ENCODE data around the gene ATOSA.
A peak's percentile ranks its signal among the peaks of the same experiment; 100 is the strongest.

ATOSA gene, protein sequence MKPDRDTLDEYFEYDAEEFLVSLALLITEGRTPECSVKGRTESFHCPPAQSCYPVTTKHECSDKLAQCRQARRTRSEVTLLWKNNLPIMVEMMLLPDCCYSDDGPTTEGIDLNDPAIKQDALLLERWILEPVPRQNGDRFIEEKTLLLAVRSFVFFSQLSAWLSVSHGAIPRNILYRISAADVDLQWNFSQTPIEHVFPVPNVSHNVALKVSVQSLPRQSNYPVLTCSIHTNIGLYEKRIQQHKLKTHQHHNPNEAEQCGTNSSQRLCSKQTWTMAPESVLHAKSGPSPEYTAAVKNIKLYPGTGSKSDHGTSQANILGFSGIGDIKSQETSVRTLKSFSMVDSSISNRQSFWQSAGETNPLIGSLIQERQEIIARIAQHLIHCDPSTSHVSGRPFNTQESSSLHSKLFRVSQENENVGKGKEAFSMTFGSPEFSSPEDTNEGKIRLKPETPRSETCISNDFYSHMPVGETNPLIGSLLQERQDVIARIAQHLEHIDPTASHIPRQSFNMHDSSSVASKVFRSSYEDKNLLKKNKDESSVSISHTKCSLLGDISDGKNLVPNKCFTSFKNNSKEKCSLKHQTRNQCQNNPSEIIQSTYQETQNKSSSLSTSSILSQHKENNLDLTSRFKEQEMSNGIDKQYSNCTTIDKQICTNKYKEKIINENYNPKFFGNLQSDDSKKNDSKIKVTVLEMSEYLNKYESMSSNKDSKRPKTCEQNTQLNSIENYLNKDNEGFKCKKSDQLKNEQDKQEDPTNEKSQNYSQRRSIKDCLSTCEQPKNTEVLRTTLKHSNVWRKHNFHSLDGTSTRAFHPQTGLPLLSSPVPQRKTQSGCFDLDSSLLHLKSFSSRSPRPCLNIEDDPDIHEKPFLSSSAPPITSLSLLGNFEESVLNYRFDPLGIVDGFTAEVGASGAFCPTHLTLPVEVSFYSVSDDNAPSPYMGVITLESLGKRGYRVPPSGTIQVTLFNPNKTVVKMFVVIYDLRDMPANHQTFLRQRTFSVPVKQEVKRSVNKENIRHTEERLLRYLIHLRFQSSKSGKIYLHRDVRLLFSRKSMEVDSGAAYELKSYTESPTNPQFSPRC

DNA sequence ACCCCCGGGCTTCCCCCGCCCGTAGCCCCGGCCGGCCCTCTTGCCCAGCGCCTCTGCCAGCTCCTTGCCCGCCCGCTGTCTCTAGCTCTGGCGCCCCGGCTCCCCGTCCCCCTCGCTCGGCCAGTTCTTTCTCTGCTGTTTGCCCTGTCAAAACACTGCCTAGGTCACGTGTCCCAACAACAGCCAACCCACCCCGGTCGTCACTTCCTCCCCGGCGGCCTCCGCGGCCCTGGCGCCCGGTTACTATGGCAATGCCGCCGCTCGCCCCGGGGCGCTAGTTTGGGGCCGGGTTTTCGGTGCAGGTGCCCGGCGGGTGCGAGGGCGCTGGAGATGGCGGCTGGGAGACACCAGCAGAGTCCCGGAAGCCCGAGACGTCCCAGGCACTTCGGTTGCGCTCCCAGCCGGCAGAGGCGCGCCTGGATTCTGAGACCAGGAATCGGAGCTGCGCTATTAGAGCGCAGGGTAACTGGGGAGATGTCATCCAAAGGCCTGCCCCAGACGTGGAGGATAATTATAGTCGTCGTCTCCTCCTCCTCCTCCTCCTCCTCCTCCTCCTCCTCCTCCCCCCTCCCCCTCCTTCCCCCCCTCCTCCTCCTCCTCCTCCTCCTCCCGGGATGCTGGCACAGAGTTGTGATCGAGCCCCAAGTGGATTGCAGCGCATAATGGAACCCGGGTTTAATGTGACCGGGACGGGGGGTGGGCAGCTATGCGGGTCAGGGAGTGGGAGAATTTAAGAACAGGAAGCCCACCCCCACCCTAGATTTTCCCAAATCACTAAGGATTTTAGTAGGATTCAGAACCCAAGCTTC lies at the start of gene ATOSA:
Gene ATOSA, minus strand, starts transcription at position 157 of the 809 bp plus-strand sequence. CDS start 1,367 bp downstream, outside the sequence.
- DNase-seq = peak; percentile 75 to 80

DNA sequence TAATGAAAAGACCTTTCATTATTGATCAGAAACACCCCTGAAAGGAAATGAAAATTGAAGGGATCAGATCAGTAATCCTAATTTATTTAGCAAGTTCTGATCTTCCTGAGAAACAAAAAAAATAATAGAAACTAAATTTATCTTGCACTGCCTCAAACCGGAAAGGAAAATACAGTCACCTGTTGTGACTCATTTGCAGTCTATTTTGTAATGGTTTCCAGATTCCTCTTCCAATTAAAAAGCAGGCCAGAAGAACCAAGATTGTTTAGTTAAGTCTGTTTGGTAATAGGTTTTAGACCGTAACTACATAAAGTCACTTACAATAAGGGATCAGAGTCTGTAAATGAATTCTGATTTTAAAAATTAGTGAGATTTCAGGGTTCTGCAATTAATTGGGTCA lies 49.7 kb upstream of the ATOSA start:
- DNase-seq = no peak

DNA sequence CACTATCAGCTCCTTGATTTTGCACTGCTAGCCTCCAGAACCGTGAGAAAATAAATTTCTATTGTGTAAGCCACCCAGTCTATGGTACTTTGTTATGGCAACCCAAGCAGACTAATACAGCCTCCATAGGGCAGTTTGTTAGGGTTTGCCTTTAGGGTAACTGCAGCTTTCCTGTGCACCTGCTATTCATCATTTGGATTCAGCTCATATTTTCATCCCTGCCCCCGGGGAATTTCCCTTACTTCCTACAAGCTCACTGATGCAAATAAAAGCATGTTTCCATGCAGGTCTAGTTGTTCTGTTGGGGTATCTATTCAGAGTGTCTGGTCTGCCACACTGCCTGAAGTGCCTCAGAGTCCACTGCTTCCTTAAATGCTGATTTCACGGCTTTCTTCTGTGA lies 48.6 kb upstream of the ATOSA start:
- no peak for DNase-seq

DNA sequence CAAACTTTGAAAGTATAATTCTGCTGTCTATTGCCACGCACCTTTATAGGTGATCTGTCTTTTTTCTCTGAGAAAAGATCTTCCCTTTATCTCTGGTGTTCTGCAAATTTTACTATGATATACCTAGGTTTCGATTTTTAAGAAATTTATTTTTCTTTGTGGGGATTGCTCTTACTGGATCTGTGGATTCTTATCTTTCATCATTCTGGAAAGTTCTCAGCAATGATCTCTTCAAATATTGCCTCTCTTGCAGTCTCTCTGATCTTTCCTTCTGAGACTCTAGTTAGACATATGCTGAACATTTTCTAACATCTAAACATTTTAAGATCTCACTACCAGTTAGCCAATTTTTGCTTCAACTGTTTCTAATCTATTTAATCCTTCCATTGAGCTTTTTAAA lies 47.0 kb upstream of the ATOSA start:
- DNase-seq = no peak

DNA sequence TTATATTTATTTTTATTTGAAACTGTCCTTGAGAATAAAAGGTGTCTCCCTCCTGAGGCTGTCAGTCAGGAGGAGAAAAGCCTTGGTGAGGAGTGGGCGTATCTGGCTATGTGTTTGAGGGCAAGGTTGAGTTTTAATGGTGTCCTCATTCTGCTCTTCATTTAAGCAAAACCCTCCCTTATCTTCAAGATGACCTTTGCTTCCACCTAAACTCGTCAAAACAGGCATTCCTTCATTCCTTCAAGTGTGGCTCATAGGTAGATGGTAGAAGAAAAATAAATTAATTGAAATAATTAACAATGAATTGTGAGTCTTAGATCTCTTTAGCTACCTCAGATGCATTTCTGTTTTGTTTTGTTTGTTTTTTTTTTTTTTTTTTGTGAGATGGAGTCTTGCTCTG lies 39.4 kb upstream of the ATOSA start:
- DNase-seq = no peak

DNA sequence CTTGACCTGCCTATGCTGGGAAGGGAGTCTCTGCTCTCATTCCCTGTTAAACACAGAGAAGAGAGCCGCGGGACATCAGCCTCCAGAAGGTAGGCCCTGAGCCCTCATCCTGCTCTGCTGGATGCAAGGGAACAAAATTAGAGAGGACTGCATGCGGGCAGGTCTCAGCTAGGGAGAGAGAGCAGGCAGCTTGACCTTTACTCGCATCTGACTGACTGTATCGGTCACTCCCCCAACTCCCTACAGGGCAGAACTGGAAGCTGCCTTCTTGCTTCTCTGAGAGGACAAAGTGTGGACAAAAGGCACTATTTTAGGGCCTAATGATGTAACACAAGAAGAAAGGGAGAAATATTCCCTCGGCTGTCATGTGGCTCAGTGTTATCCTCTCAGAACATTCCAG lies 38.7 kb upstream of the ATOSA start:
- DNase-seq = no peak

DNA sequence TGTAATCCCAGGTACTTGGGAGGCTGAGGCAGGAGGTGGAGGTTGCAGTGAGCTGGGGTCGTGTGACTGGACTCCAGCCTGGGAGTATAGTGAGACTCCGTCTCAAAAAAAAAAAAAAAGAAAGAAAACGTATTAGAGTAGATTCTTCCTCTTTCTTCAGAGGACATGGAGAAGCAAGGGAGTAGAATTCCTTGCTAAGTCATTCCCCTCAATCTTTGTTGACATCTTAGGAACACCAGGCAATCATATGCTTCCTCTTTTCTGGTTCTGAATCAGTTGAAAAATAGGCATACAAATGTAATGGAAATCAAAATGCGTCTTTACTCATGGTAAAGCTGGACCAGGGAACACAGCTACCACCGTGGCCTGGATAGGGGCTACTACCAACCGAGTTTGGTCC lies 38.3 kb upstream of the ATOSA start:
- no peak for DNase-seq

DNA sequence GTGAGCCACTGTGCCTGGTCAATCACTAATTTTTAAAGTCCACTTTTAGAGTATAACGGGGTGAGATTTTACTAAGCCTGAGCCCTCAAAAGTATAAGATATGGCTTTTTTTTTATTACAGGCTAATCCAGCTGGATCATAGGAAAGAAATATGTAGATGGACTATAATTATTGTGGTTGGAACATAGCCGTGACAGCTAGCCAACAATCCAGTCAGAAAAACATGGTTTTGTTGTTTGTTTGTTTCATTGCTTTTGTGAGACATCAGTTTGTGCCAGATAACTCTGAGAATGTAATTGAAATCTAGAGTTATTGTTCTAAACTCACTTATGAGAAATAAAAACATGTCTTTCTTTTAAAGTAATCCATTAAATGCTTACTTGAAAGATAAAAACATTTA lies 37.3 kb upstream of the ATOSA start:
- no peak for DNase-seq

DNA sequence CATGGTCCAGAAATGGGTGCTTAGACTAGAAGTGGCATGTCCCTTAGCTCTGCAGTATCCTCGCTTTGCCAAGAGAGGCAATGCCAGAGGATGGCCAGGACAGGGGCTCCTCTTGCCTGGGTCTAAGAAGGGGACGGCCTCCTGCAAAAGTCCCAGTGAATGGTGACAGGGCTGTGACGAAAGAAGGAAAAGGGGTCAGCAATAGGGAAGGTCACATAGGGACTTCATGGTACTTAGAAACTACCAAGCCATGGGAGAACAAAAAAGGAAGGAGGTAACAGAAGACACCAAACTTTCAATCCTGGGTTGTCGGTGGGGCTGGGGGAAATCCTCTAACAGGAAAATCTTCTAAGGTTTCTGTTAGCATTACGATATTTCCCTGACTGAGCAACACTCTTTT lies 36.2 kb upstream of the ATOSA start:
- no peak for DNase-seq

DNA sequence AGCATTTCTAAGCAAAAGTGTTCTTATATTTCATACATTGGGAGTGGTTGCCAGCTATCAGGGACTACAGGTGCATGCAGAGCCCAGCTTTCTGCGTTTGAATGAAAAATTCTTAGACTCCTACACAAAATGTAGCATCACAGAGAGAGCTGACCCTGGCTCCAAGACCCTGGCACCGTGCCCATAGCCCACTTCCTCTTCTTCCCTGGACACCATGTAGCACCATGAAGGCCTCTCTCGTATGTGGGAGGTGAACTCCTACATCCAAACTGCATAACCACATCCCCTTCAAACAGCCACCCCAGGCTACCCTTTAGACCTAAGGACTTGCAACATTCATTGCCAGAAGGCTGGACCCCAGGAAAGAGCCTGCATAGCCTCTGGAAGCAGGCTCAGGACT lies 35.8 kb upstream of the ATOSA start:
- no peak for DNase-seq

DNA sequence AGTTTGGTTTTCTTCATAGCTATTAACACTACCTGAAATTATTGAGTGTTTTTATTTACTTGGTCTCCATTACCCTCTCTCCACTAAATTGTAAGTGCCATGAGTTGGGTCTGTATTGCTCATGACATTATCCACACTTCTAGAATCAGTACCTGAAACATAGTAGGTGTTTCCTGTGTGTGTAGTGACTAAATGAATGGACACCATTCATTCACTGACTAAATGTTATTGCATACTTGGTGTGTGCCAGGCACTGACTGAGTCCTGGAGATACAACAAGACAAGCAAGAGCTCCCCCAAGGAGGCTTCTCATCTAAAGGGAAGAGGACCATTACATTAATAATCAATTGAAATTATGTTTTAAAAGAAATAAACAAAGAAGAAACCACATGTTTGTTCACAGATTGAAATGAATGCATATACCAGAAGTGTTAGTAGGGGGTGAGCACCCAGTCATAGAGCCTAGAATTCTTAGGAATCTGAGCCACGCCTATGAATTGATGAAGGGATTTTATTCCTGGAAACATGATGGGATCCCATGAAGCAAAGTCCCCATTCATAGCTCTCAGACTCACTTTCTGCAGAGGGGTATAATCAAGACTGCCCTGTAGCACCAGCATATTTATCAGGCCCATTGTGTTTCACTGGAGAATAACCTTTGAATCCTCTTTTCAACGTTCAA lies 31.7 kb upstream of the ATOSA start:
- no peak for DNase-seq

DNA sequence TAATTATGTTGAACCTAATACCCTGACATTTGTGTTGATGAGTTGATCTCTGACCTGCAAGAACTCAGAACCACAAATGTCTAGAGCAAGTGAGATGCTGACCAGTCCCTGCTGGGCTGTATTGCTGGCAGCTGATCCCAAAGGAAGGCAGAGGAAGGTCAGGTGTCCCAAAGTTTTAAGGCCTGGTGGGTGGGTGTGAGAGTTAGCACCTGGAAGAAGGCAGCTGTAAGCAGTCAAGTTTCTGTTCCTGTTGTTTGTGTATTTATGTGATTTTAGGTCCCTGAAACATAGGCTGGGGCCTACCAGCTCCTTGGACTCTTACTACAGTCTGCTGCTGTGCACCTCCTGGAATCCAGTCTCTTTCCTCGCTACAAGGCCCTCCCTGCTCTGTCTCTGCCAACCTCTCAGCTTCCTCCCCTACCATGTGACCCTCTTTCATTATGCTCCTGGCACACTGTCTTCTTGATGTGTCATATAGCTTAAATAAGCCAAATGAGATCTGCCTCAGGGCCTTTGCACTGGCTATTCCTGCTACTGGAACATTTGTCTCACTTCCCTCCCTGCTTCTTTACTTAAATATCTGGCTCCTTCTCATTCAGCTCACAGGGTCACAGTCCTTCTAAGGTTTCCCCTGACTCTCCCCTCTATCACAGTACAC lies 31.0 kb upstream of the ATOSA start:
- DNase-seq = no peak

DNA sequence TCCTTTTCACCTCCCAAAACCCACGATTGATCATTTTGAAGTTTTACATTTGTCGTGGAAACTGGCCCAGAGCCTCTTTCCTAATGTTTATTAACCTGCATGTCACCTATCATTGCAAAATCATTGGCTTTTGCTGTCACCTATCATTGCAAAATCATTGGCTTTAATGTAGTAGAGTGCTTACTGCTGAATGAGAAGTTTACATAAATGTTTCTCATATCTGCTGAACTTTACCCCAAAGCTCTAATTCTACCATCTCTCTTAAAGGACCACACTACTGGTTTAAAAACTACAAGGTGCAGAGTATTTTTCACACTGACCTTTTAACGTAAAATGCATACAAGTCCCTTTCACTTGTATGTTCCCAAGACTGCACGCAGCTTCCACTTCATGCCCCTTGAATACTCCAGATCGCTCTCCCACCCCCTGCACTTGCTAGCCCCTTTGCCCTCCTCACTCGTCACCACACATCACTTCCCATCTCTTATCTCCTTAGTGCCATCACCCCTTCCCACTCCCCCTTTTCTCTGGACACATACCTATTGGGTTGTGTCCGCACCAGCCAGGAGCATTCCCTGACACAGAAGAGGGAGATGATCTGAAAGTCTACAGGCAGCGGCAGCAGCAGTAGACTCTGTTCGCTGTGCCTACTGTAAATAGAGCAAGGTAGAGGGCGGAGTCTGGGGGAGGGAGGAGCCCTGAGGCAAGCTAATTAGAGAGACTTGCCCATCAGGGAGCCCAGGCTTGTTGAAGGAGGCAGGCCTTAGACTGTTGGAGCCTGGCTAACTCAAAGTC lies 30.2 kb upstream of the ATOSA start:
- DNase-seq = no peak

DNA sequence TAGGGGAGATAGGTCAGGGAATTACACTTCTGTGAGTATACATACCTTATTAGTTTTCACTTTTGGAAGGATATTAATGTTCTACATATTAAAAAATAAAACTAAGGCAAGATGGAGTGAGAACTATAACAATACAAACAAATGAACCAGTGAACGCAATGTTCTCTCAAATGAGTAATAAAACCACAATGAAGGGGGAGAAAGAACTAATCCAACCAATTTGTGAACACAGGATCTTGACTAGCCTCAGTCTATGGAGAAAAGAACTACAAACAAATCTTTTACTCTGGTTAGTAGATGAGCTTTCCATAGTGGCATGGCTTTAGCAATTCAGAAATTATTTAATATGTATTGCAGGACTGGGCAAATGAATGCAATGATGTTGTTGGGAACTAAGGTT lies 26.9 kb upstream of the ATOSA start:
- DNase-seq = no peak

DNA sequence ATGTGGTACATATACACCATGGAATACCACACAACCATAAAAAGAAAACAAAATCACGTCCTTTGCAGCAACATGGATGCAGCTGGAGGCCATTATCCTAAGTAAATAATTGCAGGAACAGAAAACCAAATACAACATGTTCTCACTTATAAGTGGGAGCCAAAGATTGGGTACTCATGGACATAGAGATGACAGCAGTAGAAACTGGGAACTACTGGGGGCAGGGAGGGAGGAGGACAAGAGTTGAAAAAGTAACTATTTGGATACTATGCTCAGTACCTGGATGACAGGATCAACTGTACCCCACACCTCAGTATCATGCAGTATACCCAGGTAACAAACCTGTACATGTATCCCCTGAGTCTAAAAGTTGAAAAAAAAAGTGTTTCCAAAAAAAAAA lies 23.2 kb upstream of the ATOSA start:
- DNase-seq = no peak

DNA sequence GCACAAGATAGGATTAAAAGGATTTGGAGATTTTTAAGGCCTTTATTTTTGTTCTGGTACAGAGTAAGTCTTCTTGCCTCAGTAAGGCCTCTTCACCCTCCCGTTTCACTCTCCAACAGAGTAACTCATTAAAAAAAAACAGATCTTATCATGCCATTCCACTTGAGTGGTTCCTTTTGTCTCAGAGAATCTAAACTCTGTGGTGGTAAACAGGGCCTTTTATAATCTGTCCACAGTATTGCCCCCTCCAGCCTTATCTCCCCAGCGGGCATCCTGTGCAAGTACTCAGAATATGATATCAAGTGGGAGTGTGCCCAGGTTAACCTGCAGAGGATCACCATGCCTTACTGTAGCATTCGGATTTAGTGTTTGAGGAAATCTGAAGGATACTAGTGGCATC lies 20.3 kb upstream of the ATOSA start:
- DNase-seq = no peak

DNA sequence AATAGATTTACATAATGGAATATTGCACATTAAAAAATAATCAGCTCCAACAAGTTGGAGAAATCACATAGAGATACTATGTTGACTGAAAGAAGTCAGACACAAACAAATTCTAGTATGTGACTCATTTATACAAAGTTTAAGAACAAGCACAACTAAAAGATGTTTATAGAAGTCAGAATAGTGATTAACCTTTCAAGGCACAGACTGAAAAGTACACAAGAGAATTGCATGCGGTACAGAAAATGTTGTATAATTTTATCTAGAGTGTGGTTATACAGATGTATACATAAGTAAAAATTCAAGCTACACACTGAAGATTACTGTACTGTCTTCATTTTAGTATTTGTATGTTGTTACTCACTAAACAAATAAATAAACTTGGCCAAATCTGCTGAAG lies 19.3 kb upstream of the ATOSA start:
- DNase-seq = no peak

DNA sequence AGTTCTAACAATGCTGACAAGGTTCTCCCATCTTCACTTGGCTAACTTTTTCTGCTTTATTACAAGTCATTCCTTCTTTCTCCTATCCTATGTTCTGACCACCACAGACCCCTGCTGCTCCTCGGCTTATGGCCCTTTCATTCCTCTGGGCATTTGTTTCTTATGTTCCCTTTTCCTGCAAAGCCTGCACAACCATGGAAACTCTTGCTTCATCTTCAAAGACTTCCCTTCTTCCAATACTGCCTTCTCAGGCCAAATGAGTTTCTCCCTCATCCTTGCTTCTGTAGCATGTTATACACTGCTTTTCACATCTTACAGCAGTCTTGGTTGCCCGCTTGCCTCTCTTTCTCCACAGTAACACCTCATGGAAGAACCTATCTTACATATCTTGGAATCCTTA lies 17.9 kb upstream of the ATOSA start:
- no peak for DNase-seq

DNA sequence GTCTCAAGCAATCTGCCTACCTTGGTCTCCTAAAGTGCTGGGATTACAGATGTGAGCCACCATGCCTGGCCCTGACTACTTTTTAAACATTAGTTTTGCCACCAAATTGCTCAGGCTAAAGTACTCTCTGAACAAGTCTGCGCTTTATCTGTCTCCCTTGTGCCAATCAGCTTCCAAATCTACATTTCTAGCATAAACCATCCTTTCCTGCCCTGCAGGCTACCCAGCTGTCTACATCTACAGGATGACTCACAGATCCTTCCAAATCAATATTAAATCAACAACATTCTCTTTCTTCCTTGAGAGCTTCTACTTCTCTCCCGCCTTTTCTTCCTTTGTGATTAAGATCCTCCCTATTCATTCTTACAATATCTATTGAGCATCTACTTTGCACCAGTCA lies 16.0 kb upstream of the ATOSA start:
- no peak for DNase-seq

DNA sequence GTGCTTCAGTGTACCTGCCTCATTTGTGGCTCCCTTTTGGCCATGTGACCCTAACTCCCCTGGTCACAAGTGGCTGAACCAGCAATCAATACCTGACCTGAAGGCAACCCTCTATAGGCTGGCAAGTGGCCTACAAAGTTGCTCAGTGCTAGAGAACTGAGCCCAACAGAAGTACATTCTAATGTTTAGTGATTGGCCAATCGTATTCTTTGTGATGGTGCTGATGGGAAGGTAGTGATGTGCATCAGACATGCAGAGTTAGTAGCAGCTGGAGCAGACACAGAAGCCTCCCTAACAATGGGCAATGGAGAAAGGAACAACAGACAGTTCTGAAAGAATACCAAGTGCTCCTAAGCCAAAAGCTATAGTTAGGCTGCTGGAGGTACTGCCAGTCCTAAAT lies 10.4 kb upstream of the ATOSA start:
- no peak for DNase-seq

DNA sequence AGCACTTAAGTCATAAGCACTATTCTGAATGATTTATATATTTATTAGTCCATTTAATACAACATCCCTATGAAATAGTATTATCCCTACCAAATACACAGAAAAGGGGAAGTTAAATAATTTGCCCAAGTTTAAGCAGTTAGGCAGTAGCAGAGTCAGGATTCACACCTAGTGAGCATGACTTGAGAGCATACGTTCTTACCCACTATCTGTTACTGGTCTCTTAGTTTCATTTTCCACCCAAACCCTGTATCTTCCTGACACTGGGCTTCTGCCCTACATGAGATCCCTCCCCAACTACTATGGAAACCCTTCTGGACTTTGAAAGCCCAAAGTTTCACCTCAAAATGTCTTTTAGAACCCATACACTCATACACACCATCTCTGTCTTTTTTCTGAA lies 4.4 kb upstream of the ATOSA start:
- DNase-seq = peak in 1 of 2 donors; percentile 64

Measured in bone marrow (tissue), 2 donors.